GM19397 (cell line): ENCODE results near the gene C1QTNF6.
"Not testable (repeated sequence)": the region's sequence is repeated elsewhere in the genome, so short reads cannot be mapped to it uniquely, and the experiment has no call there.

Source experiments
- ATAC-seq: cut with Tn5 transposase; IDR thresholded peaks from one replicate; pipeline ENCODE4 v1.9.1; 2021; ENCODE audit warnings: mild to moderate bottlenecking, moderate library complexity; ENCODE audit not compliant: unreplicated experiment

C1QTNF6 gene

GRCh38 chr22:37178350-37179125 lies 9.5 kb downstream of the C1QTNF6 start:
- ATAC-seq, result no peak

DNA sequence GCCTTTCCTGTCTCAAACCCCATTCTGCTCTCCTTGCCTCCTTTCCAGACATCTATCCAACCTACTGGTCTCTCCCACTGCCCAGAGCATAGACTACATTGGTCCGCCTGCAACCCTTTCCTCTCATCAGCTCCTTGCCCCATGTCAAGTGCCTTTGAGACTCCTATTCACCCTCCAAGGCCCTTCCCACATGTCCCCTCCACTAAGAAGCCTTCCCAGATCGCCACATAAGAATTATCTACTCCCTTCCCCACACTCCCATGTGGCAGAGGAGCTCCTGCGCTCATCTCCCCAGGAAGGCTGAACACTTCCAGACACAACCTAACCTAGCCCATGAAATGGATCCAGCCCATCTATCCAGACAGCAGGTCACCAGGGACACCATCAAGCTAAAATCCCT lies 10.3 kb downstream of the C1QTNF6 start:
- no peak for ATAC-seq

- ATAC-seq, result no peak
Measured at GRCh38 chr22:37177221-37177620, 10.8 kb downstream of the C1QTNF6 start.

GRCh38 chr22:37176464-37177061 lies 11.5 kb downstream of the C1QTNF6 start:
- no peak for ATAC-seq

- ATAC-seq, result no peak
Measured at GRCh38 chr22:37175414-37176281, 12.4 kb downstream of the C1QTNF6 start.

DNA sequence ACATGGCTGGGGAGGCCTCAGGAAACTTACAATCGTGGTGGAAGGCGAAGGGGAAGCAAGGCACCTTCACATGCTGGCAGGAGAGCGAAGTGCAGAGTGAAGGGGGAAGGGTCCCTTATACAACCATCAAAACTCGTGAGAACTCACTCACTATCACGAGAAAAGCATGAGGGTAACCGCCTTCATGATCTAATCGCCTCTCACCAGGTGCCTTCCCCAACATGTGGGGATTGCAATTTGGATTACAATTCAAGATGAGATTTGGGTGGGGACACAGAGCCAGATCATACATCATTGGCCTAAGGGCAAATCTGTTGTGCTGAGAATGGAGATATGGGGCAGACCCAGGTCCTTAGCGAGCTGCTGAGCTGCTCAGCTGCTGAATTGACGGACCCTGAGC lies 13.1 kb downstream of the C1QTNF6 start:
- ATAC-seq, result no peak

DNA sequence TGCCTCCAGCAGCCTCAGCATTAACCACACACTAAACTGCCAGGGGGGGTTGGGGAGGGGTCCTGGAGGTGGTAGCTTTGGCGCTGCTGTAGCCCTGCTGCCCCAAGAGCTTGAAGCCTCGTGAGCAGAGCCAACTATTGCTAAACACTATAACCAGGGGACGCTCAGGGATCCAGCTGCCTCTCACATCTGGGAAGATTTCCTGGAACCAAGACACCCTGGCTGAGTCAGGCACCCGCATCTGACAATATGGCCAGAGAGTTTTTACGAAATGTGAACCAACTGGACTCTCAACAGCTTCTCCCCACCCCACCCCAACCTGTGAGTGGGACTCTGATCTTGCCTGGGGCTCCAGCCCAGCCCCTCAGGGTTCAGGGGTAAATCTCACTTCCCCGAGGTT lies 14.3 kb downstream of the C1QTNF6 start:
- ATAC-seq, result no peak

GRCh38 chr22:37172266-37173245 lies 15.5 kb downstream of the C1QTNF6 start:
- no peak for ATAC-seq

DNA sequence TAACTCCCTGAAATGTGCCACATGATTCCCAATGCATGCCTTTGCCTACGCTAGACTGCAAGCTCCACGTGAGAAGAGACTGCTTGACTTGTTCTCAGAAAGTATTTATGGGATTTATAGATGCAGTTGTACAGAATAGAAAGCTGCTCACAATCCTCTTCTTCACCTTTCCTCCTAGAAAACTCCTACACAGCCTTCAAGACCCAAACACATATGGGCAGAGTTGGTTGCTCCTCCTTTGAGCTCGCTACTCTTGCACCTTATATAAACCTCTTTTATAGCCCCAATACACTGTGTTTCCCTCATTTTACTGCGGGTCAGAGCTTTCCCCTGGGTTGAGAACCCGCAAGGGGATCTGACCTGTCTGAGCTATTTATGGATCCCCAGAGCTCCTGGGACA lies 16.4 kb downstream of the C1QTNF6 start:
- no peak for ATAC-seq

- ATAC-seq, result not testable (repeated sequence)
Measured at GRCh38 chr22:37170689-37171405, 17.2 kb downstream of the C1QTNF6 start.

DNA sequence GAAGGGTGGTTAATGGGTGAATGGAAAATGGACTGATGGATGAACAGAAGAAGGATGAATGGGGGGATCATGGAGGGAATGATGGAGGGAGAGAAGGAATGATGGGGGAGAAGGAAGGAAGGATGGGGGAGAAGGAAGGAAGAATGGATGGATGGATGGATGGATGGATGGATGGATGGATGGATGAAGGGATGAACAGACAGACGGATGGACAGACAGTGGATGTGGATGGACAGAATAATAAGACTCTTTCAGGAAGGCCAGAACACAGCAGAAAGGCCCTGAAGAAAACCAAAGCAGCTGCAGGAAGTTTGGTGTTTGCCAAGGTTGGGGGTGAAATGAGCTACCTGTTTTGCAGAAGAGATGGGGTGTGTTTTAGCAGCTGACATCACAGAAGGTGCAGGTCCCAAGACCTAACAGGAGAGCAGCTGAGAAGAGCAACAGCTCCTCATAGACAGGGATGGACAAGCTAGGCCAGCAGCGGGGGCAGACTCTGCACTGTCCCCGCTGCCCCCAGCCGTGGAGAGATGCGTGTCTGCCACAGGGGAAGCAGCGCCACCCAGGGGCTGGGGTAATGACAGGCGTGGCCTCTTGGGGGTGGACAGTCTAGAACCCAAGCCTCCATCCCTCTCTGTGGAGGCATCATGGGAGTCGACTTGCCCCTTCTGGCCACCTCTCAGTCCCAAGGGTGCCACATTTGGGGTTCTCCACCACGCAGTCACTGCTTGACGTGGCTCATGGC lies 17.9 kb downstream of the C1QTNF6 start:
- no peak for ATAC-seq

- no peak for ATAC-seq
Measured at GRCh38 chr22:37169406-37169805, 18.6 kb downstream of the C1QTNF6 start.

DNA sequence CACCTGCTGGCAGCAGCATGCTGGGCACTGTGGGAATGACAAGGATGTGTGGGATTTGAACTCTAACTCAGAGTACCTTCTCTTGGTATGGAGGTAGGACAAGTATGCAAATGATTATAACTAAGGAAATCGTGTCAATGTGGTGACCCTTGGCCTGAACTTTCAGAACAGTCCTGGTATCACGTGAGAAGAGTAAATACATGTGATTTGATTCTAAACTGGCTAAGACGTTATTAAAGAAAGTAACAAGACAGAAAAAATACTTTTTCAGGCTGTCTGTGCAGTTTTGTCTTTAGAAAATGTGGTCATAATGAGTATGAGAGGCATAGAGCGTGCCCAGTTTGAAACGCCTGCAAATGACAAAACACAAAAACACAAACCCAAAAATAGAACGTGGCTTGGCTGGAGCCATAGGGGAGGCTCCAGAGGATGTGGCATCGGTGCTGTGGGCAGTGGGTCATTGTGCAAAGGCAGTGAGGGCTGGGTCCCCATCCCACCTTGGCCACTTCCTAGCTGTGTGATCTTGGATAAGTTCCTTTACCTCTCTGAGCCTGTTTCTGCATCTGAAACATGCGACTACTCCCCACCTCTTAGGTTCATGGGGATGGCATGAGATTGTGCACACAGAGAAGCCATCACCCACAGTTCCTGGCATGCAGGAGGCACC lies 19.9 kb downstream of the C1QTNF6 start:
- no peak for ATAC-seq

- no peak for ATAC-seq
Measured at GRCh38 chr22:37167176-37167980, 20.7 kb downstream of the C1QTNF6 start.

GRCh38 chr22:37166675-37167066 lies 21.4 kb downstream of the C1QTNF6 start:
- ATAC-seq, result no peak

DNA sequence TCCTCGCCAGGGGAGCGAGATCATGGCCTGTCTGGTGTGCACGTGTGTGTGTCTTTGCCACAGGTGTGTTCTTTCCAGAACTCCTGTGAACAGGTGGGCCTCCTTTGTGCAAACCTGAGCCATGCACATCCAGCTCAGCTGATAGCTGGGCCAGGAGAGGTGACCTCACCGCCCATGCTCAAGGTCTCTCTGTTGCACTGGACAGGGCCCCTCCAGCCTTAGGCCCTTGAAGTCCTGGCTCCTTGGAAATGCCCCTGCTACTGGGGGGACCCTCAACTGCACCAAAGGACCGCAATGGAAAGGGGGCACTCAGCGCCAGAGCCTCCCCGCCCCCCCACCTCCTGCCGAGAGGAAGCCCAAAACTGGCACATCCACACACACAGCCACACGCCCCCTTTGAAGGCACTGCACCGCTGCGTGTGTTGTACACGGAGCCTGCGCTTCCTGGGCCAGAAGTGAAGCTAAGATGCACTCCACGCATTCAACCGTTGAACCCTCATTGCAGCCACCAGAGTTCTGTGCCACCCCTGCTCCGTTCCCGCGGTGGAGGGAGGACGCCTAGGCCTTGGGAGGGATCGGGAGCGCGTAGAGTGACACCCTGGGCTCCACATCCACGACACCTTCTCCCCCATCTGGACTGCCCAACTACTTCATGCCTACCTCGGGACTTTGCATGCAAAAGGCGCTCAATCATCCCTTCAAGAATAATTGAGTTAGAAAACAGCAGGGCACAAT lies 21.9 kb downstream of the C1QTNF6 start:
- ATAC-seq, result no peak

GRCh38 chr22:37165066-37165465 lies 23.0 kb downstream of the C1QTNF6 start:
- ATAC-seq, result no peak
